Peyer's patch (tissue), 4 donors: ENCODE results near the gene ZFYVE9.

Experiments used
- CTCF ChIP-seq, 6 experiments: fragments of 450-650 bp in 4 of 6; fragments of 200-600 bp in 2 of 6; sonication (generic) in 1 of 6; IDR thresholded peaks; one replicate each; pipeline ENCODE4 v1.5.1; 2017 to 2019; ENCODE audit warnings: antibody characterized with exemption in 6 of 6, mild to moderate bottlenecking in 3 of 6, moderate library complexity in 1 of 6
- POLR2A ChIP-seq, 2 donors: fragments of 450-650 bp; IDR thresholded peaks; one replicate each; pipeline ENCODE4 v1.5.1; 2017; ENCODE audit warnings: antibody characterized with exemption in 2 of 2, mild to moderate bottlenecking in 2 of 2, moderate library complexity in 2 of 2

GRCh38 chr1:52306227-52307006 lies 164.5 kb downstream of the ZFYVE9 start:
- TF ChIP-seq CTCF (IDR thresholded peaks at IDR 0.05) (no peak), POLR2A (IDR thresholded peaks at IDR 0.05) (no peak)
